Measurements from ENCODE around the gene SOWAHA.

Gene SOWAHA

GRCh38 chr5:132814503-132815294, 1.6 kb downstream of the SOWAHA start:
- H3K4me3 ChIP-seq (ENCODE audit: low read depth, low read length) = no peak overlapping the region

GRCh38 chr5:132815454-132815853, 2.4 kb downstream of the SOWAHA start:
- H3K4me3 ChIP-seq (ENCODE audit: low read depth, low read length) = no peak overlapping the region
- TF ChIP-seq CTCF (IDR thresholded peaks at IDR 0.05; ENCODE audit: insufficient read depth, low read depth, low read length, missing control alignments) = no peak
- DNase-seq (ENCODE audit: low read depth) = no peak

More at GRCh38 chr5:132814503-132815294, 1.6 kb downstream of the SOWAHA start:
- DNase-seq (ENCODE audit: low read depth) = no peak
- TF ChIP-seq CTCF (IDR thresholded peaks at IDR 0.05; ENCODE audit: insufficient read depth, low read depth, low read length, missing control alignments) = no peak

GRCh38 chr5:132816083-132816482, 3.0 kb downstream of the SOWAHA start:
- no peak for TF ChIP-seq CTCF (IDR thresholded peaks at IDR 0.05; ENCODE audit: insufficient read depth, low read depth, low read length, missing control alignments)
- no peak for DNase-seq (ENCODE audit: low read depth)
- H3K4me3 ChIP-seq (ENCODE audit: low read depth, low read length) = no peak overlapping the region

- TF ChIP-seq CTCF (IDR thresholded peaks at IDR 0.05; ENCODE audit: insufficient read depth, low read depth, low read length, missing control alignments) = no peak
- no peak overlapping the region for H3K4me3 ChIP-seq (ENCODE audit: low read depth, low read length)
- no peak for DNase-seq (ENCODE audit: low read depth)
These were observed 3.5 kb downstream of the SOWAHA start for GRCh38 chr5:132816554-132816953.

- no peak for TF ChIP-seq CTCF (IDR thresholded peaks at IDR 0.05; ENCODE audit: insufficient read depth, low read depth, low read length, missing control alignments)
- no peak overlapping the region for H3K4me3 ChIP-seq (ENCODE audit: low read depth, low read length)
- DNase-seq (ENCODE audit: low read depth) = no peak
These were observed 3.9 kb downstream of the SOWAHA start for GRCh38 chr5:132817011-132817410.

GRCh38 chr5:132819468-132819867, 6.4 kb downstream of the SOWAHA start:
- DNase-seq (ENCODE audit: low read depth) = no peak
- peak overlapping the region; percentile 16 for H3K4me3 ChIP-seq (ENCODE audit: low read depth, low read length)
- no peak for TF ChIP-seq CTCF (IDR thresholded peaks at IDR 0.05; ENCODE audit: insufficient read depth, low read depth, low read length, missing control alignments)
